HepG2 (cell line): ENCODE measurements around the gene PTCH1. TPM values are rescaled to one million over a fixed set of nuclear protein-coding genes. Genes with fewer than 3 reads are reported as not detected.

Source experiments
- ATF7 ChIP-seq, 2 experiments: fragments of 450-650 bp in 1 of 2; sonication (generic) in 1 of 2; formaldehyde crosslinking in 1 of 2; IDR thresholded peaks; 2 replicates each; pipeline versions ENCODE4 v1.4.0 to v1.6.1; 2016 to 2020; ENCODE audit warnings: antibody characterized with exemption in 1 of 2, mild to moderate bottlenecking in 1 of 2, missing genetic modification reagents in 1 of 2
- BRD4 ChIP-seq: sonication (generic); formaldehyde crosslinking; IDR thresholded peaks from 2 replicates; pipeline ENCODE4 v1.4.0; 2020; ENCODE audit warnings: missing genetic modification reagents
- DMAP1 ChIP-seq: IDR thresholded peaks from 2 replicates; pipeline ENCODE4 v1.6.1; 2016
- FLYWCH1 ChIP-seq: sonication (generic); formaldehyde crosslinking; IDR thresholded peaks from 2 replicates; pipeline ENCODE4 v1.8.1; 2023; ENCODE audit warnings: mild to moderate bottlenecking, missing genetic modification reagents
- IKZF4 ChIP-seq: sonication (generic); formaldehyde crosslinking; IDR thresholded peaks from 2 replicates; pipeline ENCODE4 v1.5.1; 2020; ENCODE audit warnings: borderline replicate concordance, mild to moderate bottlenecking, low read depth, missing genetic modification reagents; ENCODE audit errors: not compliant biosample characterization
- SOX5 ChIP-seq: IDR thresholded peaks from 2 replicates; pipeline ENCODE4 v1.6.1; 2016; ENCODE audit warnings: borderline replicate concordance
- SP1 ChIP-seq, 2 experiments: fragments of 450-650 bp in 1 of 2; sonication (generic) in 1 of 2; formaldehyde crosslinking in 1 of 2; IDR thresholded peaks; 2 replicates each; pipeline versions ENCODE4 v1.4.0 to v1.6.1; 2016 to 2020; ENCODE audit warnings: missing genetic modification reagents in 1 of 2
- STAT5B ChIP-seq: sonication (generic); formaldehyde crosslinking; IDR thresholded peaks from 2 replicates; pipeline ENCODE4 v1.4.0; 2020; ENCODE audit warnings: missing genetic modification reagents
- TP53 ChIP-seq: sonication (generic); formaldehyde crosslinking; conservative IDR thresholded peaks from 2 replicates; pipeline ENCODE4 v1.4.0; 2020; ENCODE audit warnings: missing genetic modification reagents
- ZBTB8A ChIP-seq: sonication (generic); formaldehyde crosslinking; IDR thresholded peaks from 2 replicates; pipeline ENCODE4 v1.4.0; 2020; ENCODE audit warnings: mild to moderate bottlenecking, low read depth, missing genetic modification reagents, borderline replicate concordance
- ZNF44 ChIP-seq: sonication (generic); formaldehyde crosslinking; IDR thresholded peaks from 2 replicates; pipeline ENCODE4 v1.5.1; 2020; ENCODE audit warnings: mild to moderate bottlenecking, missing genetic modification reagents
- ZNF451 ChIP-seq: sonication (generic); formaldehyde crosslinking; IDR thresholded peaks from 2 replicates; pipeline ENCODE4 v1.5.0; 2020; ENCODE audit warnings: mild to moderate bottlenecking, missing genetic modification reagents
- ZNF616 ChIP-seq: sonication (generic); formaldehyde crosslinking; IDR thresholded peaks from 2 replicates; pipeline ENCODE4 v1.5.0; 2020; ENCODE audit warnings: low read depth, mild to moderate bottlenecking, missing genetic modification reagents
- ZNF747 ChIP-seq: sonication (generic); formaldehyde crosslinking; IDR thresholded peaks from 2 replicates; pipeline ENCODE4 v1.8.1; 2023; ENCODE audit warnings: missing genetic modification reagents, mild to moderate bottlenecking, borderline replicate concordance
- polyA plus RNA-seq, 8 experiments: library from polyadenylated mRNA; depleted of rRNA in 3 of 8; stranded (reverse) in 7 of 8; unstranded in 1 of 8; fragments of >200 nt; fragmentation: Illumina TruSeq in 4 of 8; extraction: Trizol in 4 of 8; gene quantifications; 2 replicates each; pipeline versions ENCODE4 v1.2.1 to v1.2.3, GENCODE V29; 2011 to 2016; ENCODE audit warnings: low read depth in 4 of 8, missing spikeins in 1 of 8, mixed read lengths in 1 of 8; ENCODE audit not compliant: insufficient read depth in 1 of 8
- total RNA-seq, 5 experiments: library from RNA; depleted of rRNA; stranded (reverse); fragments of >200 nt; fragmentation: Illumina TruSeq; extraction: Trizol; gene quantifications; 2 replicates each; pipeline ENCODE4 v1.2.3, GENCODE V29; 2016; ENCODE audit warnings: low read depth in 1 of 5
- TF ChIP-seq, protein P1 (sequence below): sonication (generic); formaldehyde crosslinking; IDR thresholded peaks from 2 replicates; pipeline ENCODE4 v1.5.1; 2020; ENCODE audit warnings: mild to moderate bottlenecking, moderate library complexity, missing genetic modification reagents
- TF ChIP-seq, protein P2 (sequence below): sonication (generic); formaldehyde crosslinking; IDR thresholded peaks from 2 replicates; pipeline ENCODE4 v1.4.0; 2020; ENCODE audit warnings: mild to moderate bottlenecking, missing genetic modification reagents
- TF ChIP-seq, protein P3 (sequence below): sonication (generic); formaldehyde crosslinking; IDR thresholded peaks from 2 replicates; pipeline ENCODE4; 2020; ENCODE audit warnings: missing genetic modification reagents, mild to moderate bottlenecking, borderline replicate concordance
- TF ChIP-seq, protein P4 (sequence below): conservative IDR thresholded peaks from 2 replicates; pipeline ENCODE4 v1.6.1; 2018; ENCODE audit warnings: missing genetic modification reagents
- TF ChIP-seq, protein P5 (sequence below): sonication (generic); formaldehyde crosslinking; IDR thresholded peaks from 2 replicates; pipeline ENCODE4 v1.5.1; 2020; ENCODE audit warnings: mild to moderate bottlenecking, missing genetic modification reagents, borderline replicate concordance

PTCH1 gene
- total and polyA plus RNA-seq, 2 of the 13 experiments (the other 11 are each of a cell fraction or from before 2014, with no cell fraction given) = 2.8 to 3.9 TPM

DNA sequence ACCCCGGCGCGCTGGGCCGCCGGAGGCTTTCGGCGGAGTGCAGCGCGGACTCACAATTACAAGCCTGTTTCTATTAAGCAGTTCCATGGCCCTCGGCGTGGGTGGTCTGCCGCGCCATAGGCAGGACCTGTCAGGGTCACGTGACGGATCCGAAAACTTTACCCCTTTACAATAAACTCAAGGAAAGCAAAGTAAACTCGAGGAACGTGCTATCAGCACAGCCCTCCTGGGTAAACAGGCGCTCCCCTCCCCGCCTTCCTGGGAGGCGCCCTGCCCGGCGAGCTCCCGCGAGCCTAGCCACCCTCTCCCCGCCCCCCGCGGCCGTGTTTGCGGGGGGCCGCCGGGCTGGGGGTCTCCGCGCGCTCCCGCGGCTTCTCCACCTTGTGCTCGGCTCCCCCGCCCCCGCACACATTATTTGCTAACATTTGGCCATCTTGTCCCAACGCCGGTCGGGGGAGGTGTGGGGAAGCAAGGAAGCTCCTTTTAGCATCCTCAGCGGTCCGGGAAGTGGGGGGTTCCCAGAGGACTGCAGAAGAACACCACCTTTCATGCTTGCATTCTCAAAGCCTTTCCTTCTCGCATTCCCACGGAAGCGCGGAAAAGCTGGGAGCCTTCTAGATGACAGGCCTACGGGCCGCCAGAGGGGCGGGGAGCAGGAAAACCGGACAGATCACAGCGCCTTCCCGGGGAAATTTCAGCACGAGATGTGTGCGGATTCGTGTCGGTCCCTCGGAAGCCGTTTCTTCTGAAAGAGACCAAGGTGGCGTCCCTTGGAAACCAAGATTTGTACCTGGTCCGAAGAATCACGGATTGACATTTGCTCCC lies at the start of gene PTCH1 (continued):
- no peak for TF ChIP-seq STAT5B (CRISPR knock-in tag)
- TF ChIP-seq, protein P1, sequence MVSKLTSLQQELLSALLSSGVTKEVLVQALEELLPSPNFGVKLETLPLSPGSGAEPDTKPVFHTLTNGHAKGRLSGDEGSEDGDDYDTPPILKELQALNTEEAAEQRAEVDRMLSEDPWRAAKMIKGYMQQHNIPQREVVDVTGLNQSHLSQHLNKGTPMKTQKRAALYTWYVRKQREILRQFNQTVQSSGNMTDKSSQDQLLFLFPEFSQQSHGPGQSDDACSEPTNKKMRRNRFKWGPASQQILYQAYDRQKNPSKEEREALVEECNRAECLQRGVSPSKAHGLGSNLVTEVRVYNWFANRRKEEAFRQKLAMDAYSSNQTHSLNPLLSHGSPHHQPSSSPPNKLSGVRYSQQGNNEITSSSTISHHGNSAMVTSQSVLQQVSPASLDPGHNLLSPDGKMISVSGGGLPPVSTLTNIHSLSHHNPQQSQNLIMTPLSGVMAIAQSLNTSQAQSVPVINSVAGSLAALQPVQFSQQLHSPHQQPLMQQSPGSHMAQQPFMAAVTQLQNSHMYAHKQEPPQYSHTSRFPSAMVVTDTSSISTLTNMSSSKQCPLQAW (CRISPR knock-in tag) = no peak
- TF ChIP-seq ZNF44 = no peak
- TF ChIP-seq ZNF747 (CRISPR knock-in tag) = no peak
- no peak for TF ChIP-seq SP1 (IDR thresholded peaks at IDR 0.05)
- no peak for TF ChIP-seq SP1 (CRISPR knock-in tag; IDR thresholded peaks at IDR 0.05)
- no peak for TF ChIP-seq IKZF4
- TF ChIP-seq, protein P2, sequence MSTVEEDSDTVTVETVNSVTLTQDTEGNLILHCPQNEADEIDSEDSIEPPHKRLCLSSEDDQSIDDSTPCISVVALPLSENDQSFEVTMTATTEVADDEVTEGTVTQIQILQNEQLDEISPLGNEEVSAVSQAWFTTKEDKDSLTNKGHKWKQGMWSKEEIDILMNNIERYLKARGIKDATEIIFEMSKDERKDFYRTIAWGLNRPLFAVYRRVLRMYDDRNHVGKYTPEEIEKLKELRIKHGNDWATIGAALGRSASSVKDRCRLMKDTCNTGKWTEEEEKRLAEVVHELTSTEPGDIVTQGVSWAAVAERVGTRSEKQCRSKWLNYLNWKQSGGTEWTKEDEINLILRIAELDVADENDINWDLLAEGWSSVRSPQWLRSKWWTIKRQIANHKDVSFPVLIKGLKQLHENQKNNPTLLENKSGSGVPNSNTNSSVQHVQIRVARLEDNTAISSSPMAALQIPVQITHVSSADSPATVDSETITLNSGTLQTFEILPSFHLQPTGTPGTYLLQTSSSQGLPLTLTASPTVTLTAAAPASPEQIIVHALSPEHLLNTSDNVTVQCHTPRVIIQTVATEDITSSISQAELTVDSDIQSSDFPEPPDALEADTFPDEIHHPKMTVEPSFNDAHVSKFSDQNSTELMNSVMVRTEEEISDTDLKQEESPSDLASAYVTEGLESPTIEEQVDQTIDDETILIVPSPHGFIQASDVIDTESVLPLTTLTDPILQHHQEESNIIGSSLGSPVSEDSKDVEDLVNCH (CRISPR knock-in tag) = no peak
- TF ChIP-seq, protein P3, sequence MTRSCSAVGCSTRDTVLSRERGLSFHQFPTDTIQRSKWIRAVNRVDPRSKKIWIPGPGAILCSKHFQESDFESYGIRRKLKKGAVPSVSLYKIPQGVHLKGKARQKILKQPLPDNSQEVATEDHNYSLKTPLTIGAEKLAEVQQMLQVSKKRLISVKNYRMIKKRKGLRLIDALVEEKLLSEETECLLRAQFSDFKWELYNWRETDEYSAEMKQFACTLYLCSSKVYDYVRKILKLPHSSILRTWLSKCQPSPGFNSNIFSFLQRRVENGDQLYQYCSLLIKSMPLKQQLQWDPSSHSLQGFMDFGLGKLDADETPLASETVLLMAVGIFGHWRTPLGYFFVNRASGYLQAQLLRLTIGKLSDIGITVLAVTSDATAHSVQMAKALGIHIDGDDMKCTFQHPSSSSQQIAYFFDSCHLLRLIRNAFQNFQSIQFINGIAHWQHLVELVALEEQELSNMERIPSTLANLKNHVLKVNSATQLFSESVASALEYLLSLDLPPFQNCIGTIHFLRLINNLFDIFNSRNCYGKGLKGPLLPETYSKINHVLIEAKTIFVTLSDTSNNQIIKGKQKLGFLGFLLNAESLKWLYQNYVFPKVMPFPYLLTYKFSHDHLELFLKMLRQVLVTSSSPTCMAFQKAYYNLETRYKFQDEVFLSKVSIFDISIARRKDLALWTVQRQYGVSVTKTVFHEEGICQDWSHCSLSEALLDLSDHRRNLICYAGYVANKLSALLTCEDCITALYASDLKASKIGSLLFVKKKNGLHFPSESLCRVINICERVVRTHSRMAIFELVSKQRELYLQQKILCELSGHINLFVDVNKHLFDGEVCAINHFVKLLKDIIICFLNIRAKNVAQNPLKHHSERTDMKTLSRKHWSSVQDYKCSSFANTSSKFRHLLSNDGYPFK (CRISPR knock-in tag) = no peak
- TF ChIP-seq, protein P4, sequence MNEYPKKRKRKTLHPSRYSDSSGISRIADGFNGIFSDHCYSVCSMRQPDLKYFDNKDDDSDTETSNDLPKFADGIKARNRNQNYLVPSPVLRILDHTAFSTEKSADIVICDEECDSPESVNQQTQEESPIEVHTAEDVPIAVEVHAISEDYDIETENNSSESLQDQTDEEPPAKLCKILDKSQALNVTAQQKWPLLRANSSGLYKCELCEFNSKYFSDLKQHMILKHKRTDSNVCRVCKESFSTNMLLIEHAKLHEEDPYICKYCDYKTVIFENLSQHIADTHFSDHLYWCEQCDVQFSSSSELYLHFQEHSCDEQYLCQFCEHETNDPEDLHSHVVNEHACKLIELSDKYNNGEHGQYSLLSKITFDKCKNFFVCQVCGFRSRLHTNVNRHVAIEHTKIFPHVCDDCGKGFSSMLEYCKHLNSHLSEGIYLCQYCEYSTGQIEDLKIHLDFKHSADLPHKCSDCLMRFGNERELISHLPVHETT (CRISPR knock-in tag) = no peak
- TF ChIP-seq FLYWCH1 (CRISPR knock-in tag) = no peak
- no peak for TF ChIP-seq ZNF451 (CRISPR knock-in tag)
- no peak for TF ChIP-seq ZNF616 (CRISPR knock-in tag)
- no peak for TF ChIP-seq ZBTB8A (CRISPR knock-in tag)
- TF ChIP-seq ATF7 (IDR thresholded peaks at IDR 0.05) = no peak
- no peak for TF ChIP-seq ATF7 (CRISPR knock-in tag; IDR thresholded peaks at IDR 0.05)
- TF ChIP-seq, protein P5, sequence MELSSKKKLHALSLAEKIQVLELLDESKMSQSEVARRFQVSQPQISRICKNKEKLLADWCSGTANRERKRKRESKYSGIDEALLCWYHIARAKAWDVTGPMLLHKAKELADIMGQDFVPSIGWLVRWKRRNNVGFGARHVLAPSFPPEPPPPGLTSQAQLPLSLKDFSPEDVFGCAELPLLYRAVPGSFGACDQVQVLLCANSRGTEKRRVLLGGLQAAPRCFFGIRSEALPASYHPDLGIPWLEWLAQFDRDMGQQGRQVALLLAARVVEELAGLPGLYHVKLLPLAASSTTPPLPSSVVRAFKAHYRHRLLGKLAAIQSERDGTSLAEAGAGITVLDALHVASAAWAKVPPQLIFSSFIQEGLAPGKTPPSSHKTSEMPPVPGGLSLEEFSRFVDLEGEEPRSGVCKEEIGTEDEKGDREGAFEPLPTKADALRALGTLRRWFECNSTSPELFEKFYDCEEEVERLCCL (CRISPR knock-in tag) = no peak
- TF ChIP-seq SOX5 = no peak
- no peak for TF ChIP-seq DMAP1 (CRISPR knock-in tag)
- TF ChIP-seq TP53 = no peak
- TF ChIP-seq BRD4 (CRISPR knock-in tag) = no peak
